SKM-1 treated with dmso at 0.1 percent for 144 hours (cell line): Measurements from ENCODE around the gene FAM107B.
"Not testable (repeated sequence)": the region's sequence is repeated elsewhere in the genome, so short reads cannot be mapped to it uniquely, and the experiment has no call there.

ENCODE experiments used
- DNase-seq: peaks from one replicate; lab custom pipeline; 2025; ENCODE audit not compliant: unreplicated experiment; lab: John Stamatoyannopoulos, UW

FAM107B gene

GRCh38 chr10:14639637-14640036, 135.1 kb downstream of the FAM107B start:
- no peak for DNase-seq

GRCh38 chr10:14635043-14635710, 139.5 kb downstream of the FAM107B start:
- DNase-seq: peak; percentile 37

- DNase-seq: not testable (repeated sequence)
Observed at GRCh38 chr10:14634572-14634971, 140.1 kb downstream of the FAM107B start.

GRCh38 chr10:14625765-14626525, 148.8 kb downstream of the FAM107B start:
- DNase-seq: peak; percentile 0

- no peak for DNase-seq
Observed at GRCh38 chr10:14625192-14625631, 149.5 kb downstream of the FAM107B start.

- no peak for DNase-seq
Observed at GRCh38 chr10:14624600-14624999, 150.1 kb downstream of the FAM107B start.

GRCh38 chr10:14623931-14624330, 150.8 kb downstream of the FAM107B start:
- DNase-seq: no peak

GRCh38 chr10:14621037-14621436, 153.7 kb downstream of the FAM107B start:
- DNase-seq: no peak

GRCh38 chr10:14618674-14619073, 156.0 kb downstream of the FAM107B start:
- no peak for DNase-seq

GRCh38 chr10:14617852-14618251, 156.8 kb downstream of the FAM107B start:
- peak; percentile 65 for DNase-seq

- peak; percentile 20 for DNase-seq
Observed at GRCh38 chr10:14616955-14617730, 157.6 kb downstream of the FAM107B start.

- no peak for DNase-seq
Observed at GRCh38 chr10:14616465-14616864, 158.2 kb downstream of the FAM107B start.

GRCh38 chr10:14613588-14613920, 161.1 kb downstream of the FAM107B start:
- DNase-seq: no peak

GRCh38 chr10:14612873-14613587, 161.7 kb downstream of the FAM107B start:
- DNase-seq: peak; percentile 35

- no peak for DNase-seq
Observed at GRCh38 chr10:14611968-14612693, 162.6 kb downstream of the FAM107B start.

- no peak for DNase-seq
Observed at GRCh38 chr10:14609178-14609577, 165.5 kb downstream of the FAM107B start.

- DNase-seq: peak; percentile 67
Observed at GRCh38 chr10:14608381-14609001, 166.2 kb downstream of the FAM107B start.

- no peak for DNase-seq
Observed at GRCh38 chr10:14606633-14607032, 168.1 kb downstream of the FAM107B start.

GRCh38 chr10:14605231-14605925, 169.3 kb downstream of the FAM107B start:
- DNase-seq: no peak
